Measurements from ENCODE around the gene PAAF1. TPM values are rescaled to one million over a fixed set of nuclear protein-coding genes. Genes with fewer than 3 reads are reported as not detected.

PAAF1 gene
- polyA plus RNA-seq, 1 donor from 2014 or later = 16.8 TPM

GRCh38 chr11:73968356-73968966 is 91.7 kb downstream of the PAAF1 start:
- no peaks in the 10 kb centered on the region for H3K9me3 Mint-ChIP-seq
- H3K4me3 Mint-ChIP-seq = peak overlapping the region in 2 of 4 donors; percentile 35 to 77
- H3K27ac Mint-ChIP-seq = peak overlapping the region; percentile 93 to 97 (median 94)
- H3K27me3 Mint-ChIP-seq = no peaks in the 10 kb centered on the region
- peaks cover 31 to 42% (median 37%) of the 10 kb centered on the region in 3 donors for H3K4me1 Mint-ChIP-seq
- H3K36me3 Mint-ChIP-seq = peaks cover 2% of the 10 kb centered on the region

- H3K9me3 Mint-ChIP-seq = no peaks in the 10 kb centered on the region
- peaks cover 2% of the 10 kb centered on the region for H3K36me3 Mint-ChIP-seq
- H3K27ac Mint-ChIP-seq = peak overlapping the region; percentile 93 to 97 (median 94)
- H3K4me3 Mint-ChIP-seq = peak overlapping the region in 2 of 4 donors; percentile 12 to 77
- no peaks in the 10 kb centered on the region for H3K27me3 Mint-ChIP-seq
- H3K4me1 Mint-ChIP-seq = peaks cover 37 to 47% (median 42%) of the 10 kb centered on the region in 3 donors
Measured at GRCh38 chr11:73969091-73969490, 92.3 kb downstream of the PAAF1 start.

DNA sequence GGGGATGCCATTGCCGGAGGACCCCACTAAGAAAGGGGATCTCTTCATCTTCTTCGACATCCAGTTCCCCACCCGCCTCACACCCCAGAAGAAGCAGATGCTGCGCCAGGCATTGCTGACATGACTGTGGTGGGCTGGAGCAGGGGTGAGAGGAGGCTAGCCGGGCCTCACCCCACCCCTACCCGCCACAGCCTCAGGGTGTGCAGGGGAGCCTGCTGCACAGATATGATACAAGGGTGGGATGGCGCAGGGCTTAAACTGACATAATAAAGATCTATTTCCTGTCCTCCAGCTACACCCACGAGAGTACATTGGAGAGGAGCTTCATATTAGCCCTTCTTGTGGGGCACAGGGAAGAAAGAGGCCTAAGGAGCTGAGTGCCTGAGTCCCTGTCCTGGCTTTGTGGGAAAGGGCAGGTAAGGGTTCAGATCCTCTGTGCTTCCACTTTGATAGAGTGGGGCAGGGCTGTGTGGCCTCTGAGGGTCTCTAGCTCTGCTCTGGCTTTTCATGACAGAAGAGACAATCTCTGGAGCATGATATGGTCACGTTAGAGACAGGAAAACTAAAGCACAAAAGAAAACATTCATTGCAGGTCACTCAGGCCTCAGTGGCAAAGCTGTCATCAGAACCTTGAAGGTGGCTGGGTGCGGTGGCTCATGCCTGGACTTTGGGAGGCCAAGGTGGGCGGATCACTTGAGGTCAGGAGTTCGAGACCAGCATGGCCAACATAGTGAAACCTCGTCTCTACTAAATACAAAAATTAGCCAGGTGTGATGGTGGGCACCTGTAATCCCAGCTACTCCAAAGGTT is 93.4 kb downstream of the PAAF1 start:
- Mint-ChIP-seq H3K27ac (peak overlapping the region; percentile 93 to 97 (median 94)), H3K27me3 (peaks cover 2% of the 10 kb centered on the region), H3K4me1 (peaks cover 48 to 55% (median 53%) of the 10 kb centered on the region in 3 donors)

DNA sequence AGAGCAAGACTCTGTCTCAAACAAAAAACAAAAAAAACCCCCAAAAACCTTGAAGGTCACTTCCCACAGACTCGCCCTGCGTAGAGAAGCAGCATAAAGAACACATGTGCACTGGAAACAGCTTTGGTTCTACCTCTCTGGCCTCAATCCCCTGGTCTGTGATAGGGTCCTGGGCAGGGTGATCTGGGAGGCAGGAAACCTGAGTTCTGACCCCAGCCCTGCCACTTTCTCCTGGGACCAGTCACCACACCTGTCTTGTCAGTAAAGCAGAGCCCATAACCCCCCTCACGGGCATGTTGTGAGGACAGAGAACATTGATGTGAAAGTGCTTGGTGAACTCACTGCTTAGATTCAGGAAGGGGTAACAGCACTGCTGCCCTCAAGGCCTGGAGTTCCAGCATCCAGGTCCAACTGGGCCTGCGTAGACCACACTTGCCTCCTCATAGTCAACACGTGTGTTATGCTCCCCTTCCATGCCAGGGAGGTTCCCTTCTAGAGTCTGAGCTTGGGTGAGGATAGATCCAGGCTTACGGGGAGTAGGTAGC is 94.4 kb downstream of the PAAF1 start:
- peaks cover 53 to 61% (median 59%) of the 10 kb centered on the region in 3 donors for H3K4me1 Mint-ChIP-seq
- no peaks in the 10 kb centered on the region for H3K9me3 Mint-ChIP-seq
- H3K27ac Mint-ChIP-seq = peak overlapping the region; percentile 93 to 97 (median 94)
- peaks cover 2% of the 10 kb centered on the region for H3K27me3 Mint-ChIP-seq
- peaks cover 10% of the 10 kb centered on the region for H3K36me3 Mint-ChIP-seq
- peak overlapping the region in 3 of 4 donors; percentile 68 to 77 (median 75) for H3K4me3 Mint-ChIP-seq

More for the DNA sequence above, 93.4 kb downstream of the PAAF1 start:
- H3K9me3 Mint-ChIP-seq = no peaks in the 10 kb centered on the region
- peaks cover 8% of the 10 kb centered on the region for H3K36me3 Mint-ChIP-seq
- H3K4me3 Mint-ChIP-seq = peak overlapping the region; percentile 30 to 77 (median 60)

DNA sequence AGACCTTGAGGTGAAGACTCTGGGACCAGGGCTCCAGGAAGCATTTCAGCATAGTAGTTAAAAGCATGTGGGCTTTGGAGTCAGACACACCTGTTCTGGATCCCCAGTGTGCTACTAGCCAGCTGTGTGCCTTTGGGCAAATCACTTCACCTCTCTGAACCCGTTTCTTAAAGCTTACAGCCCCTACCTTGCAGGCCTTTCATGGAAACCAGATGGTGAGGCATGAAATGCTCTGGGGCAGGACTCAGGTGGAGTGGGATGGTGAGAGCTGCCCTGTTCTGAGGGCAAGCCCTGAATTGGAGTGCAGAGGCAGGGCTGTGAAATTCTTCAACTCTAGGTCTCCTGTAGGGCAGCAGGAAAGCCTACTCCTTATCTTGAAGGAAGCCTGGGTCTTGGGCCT is 95.4 kb downstream of the PAAF1 start:
- H3K36me3 Mint-ChIP-seq = peaks cover 15% of the 10 kb centered on the region
- H3K27ac Mint-ChIP-seq = peak overlapping the region; percentile 93 to 97 (median 94)
- peaks cover 2% of the 10 kb centered on the region for H3K27me3 Mint-ChIP-seq
- peak overlapping the region in 1 of 4 donors; percentile 77 for H3K4me3 Mint-ChIP-seq
- peaks cover 56 to 67% (median 64%) of the 10 kb centered on the region in 3 donors for H3K4me1 Mint-ChIP-seq
- H3K9me3 Mint-ChIP-seq = no peaks in the 10 kb centered on the region

- Mint-ChIP-seq H3K27ac (peak overlapping the region; percentile 93 to 97 (median 94)), H3K36me3 (peaks cover 18% of the 10 kb centered on the region), H3K4me3 (peak overlapping the region in 2 of 4 donors; percentile 70 to 77), H3K4me1 (peaks cover 60 to 70% (median 70%) of the 10 kb centered on the region in 3 donors), H3K27me3 (peaks cover 2% of the 10 kb centered on the region), H3K9me3 (no peaks in the 10 kb centered on the region)
Measured at GRCh38 chr11:73972620-73973449, 96.0 kb downstream of the PAAF1 start.

DNA sequence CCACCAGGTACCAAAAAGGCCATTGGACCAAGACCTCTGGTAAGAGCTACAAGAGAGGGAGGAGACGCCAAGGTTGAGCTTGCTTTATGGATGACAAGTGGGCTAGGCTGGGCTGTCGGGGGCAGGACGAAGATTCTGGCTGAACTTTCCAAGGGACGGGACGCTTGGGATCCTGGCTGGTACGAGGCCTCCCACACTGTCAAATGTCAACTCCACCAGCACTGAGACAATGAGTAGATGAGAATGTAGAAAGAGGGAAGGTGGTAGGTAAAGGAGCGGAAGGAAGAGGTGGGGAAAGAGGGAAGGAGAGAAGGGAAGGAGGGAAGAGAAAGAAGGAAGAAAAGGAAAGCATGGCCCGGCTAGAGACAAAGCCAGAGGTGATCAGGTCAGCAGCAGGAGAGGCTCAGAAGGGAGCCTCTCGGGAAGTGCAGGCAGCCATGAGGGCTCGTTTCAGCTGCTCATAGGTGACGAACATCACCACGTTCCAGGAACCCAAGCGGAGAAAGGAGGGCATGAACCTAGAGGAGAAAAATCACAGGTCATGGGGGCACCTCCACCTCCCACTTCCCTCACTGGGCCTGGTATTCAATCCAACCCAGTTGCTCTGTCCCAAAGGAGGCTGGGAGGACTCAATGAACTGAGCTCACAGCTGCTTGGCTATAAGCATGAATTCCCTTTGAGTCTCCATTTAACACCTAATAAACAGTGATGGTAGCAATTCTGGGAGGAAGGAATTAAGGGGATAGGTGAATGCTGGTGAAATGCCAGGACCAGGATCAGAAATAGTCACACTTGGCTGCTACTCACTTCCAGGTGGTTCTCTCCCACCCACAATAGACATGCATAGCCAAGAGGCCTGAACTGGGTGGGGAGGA is 98.0 kb downstream of the PAAF1 start:
- peaks cover 60 to 74% (median 68%) of the 10 kb centered on the region in 3 donors for H3K4me1 Mint-ChIP-seq
- H3K4me3 Mint-ChIP-seq = peak overlapping the region; percentile 50 to 88 (median 80)
- no peaks in the 10 kb centered on the region for H3K9me3 Mint-ChIP-seq
- peak overlapping the region; percentile 93 to 97 (median 94) for H3K27ac Mint-ChIP-seq
- H3K36me3 Mint-ChIP-seq = peaks cover 20% of the 10 kb centered on the region
- peaks cover 2% of the 10 kb centered on the region for H3K27me3 Mint-ChIP-seq

DNA sequence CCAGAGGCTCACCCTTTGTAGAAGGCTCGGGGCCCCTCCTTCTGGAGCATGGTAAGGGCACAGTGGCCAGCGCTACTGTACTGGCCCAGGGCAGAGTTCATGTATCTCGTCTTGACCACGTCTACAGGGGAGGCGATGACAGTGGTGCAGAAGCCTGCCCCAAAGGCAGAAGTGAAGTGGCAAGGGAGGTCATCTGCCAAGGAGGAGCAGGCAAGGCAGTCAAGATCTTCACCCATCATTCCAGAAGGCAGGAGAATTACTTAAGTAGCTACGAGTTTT is 98.6 kb downstream of the PAAF1 start:
- H3K9me3 Mint-ChIP-seq = no peaks in the 10 kb centered on the region
- H3K27ac Mint-ChIP-seq = peak overlapping the region; percentile 80 to 97 (median 93)
- peaks cover 2% of the 10 kb centered on the region for H3K27me3 Mint-ChIP-seq
- H3K36me3 Mint-ChIP-seq = peaks cover 23% of the 10 kb centered on the region
- H3K4me1 Mint-ChIP-seq = peaks cover 60 to 76% (median 68%) of the 10 kb centered on the region in 3 donors
- peak overlapping the region; percentile 41 to 88 (median 70) for H3K4me3 Mint-ChIP-seq

- Mint-ChIP-seq H3K27me3 (peaks cover 2% of the 10 kb centered on the region), H3K4me3 (peak overlapping the region in 3 of 4 donors; percentile 77 to 88 (median 82)), H3K4me1 (peaks cover 49 to 68% (median 62%) of the 10 kb centered on the region in 3 donors), H3K9me3 (no peaks in the 10 kb centered on the region), H3K36me3 (peaks cover 27% of the 10 kb centered on the region), H3K27ac (peak overlapping the region; percentile 88 to 96 (median 93))
Measured at GRCh38 chr11:73976451-73977151, 99.8 kb downstream of the PAAF1 start.

DNA sequence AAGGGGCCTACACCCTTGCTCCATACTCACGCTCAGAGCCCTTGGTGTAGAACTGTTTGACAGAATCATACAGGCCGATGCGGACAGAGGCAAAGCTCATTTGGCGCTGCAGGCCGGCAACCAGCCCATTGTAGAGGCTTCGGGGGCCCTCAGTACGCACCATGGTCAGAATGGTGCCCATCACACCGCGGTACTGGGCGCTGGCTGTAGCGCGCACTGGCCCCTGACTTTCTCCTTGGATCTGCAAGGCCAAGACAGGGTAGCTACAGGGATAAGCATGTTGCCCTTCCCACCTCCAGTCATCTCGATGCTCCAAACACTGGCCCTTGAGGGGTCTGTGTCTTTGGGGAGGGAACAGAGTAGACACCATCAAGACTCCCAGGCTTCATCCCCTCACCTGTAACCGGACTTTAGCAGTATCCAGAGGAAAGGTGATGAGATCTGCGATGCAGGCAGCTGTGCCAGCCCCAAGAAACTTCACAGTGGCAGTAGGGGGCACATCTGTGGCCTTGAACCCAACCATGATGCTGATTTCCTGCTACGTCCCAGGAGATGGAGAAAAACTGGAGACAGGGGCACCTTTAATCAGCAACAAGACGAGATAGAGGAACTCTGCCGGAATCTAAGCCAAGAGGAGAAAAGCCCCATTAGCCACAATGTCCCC is 101.2 kb downstream of the PAAF1 start:
- Mint-ChIP-seq H3K36me3 (peaks cover 35% of the 10 kb centered on the region), H3K4me1 (peaks cover 41 to 59% (median 51%) of the 10 kb centered on the region in 3 donors), H3K9me3 (no peaks in the 10 kb centered on the region), H3K27me3 (peaks cover 3% of the 10 kb centered on the region), H3K27ac (peak overlapping the region; percentile 93 to 100 (median 98)), H3K4me3 (peak overlapping the region; percentile 16 to 98 (median 80))

DNA sequence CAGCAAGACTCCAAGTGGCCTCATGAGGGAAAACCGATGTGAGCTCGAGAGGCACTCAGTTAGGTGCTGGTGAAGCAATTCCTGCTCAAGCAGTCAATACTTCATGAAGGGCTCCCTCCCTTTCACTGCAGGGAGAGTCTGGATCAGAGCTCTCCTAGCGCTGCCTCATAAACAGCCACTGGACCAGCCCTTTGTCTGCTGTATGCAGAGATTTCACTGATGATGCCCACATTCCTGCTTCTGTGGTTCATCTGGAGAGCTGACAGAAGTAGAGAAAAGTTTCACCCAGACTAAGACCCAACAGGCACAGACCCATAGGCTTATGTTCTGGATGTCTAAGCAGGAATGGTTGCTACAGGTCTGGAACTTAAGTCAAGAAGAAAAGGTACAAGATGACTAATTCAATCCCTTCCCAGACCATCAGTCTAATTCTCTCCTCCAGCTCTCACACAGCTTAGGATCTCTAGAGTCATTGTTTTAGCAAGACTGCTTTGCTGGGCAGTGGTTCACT is 101.8 kb downstream of the PAAF1 start:
- H3K4me1 Mint-ChIP-seq = peaks cover 41 to 54% (median 48%) of the 10 kb centered on the region in 3 donors
- H3K27ac Mint-ChIP-seq = peak overlapping the region; percentile 93 to 100 (median 98)
- peak overlapping the region; percentile 65 to 100 (median 88) for H3K4me3 Mint-ChIP-seq
- no peaks in the 10 kb centered on the region for H3K9me3 Mint-ChIP-seq
- H3K27me3 Mint-ChIP-seq = peaks cover 3% of the 10 kb centered on the region
- H3K36me3 Mint-ChIP-seq = peaks cover 35% of the 10 kb centered on the region

GRCh38 chr11:73980001-73980961 is 103.5 kb downstream of the PAAF1 start:
- Mint-ChIP-seq H3K36me3 (peaks cover 29% of the 10 kb centered on the region), H3K27ac (peak overlapping the region; percentile 93 to 100 (median 100)), H3K4me1 (peaks cover 29 to 41% (median 35%) of the 10 kb centered on the region in 3 donors), H3K9me3 (no peaks in the 10 kb centered on the region), H3K27me3 (peaks cover 2% of the 10 kb centered on the region), H3K4me3 (peak overlapping the region; percentile 90 to 100 (median 98))
